ENCODE results near the gene BUD23.

DNA sequence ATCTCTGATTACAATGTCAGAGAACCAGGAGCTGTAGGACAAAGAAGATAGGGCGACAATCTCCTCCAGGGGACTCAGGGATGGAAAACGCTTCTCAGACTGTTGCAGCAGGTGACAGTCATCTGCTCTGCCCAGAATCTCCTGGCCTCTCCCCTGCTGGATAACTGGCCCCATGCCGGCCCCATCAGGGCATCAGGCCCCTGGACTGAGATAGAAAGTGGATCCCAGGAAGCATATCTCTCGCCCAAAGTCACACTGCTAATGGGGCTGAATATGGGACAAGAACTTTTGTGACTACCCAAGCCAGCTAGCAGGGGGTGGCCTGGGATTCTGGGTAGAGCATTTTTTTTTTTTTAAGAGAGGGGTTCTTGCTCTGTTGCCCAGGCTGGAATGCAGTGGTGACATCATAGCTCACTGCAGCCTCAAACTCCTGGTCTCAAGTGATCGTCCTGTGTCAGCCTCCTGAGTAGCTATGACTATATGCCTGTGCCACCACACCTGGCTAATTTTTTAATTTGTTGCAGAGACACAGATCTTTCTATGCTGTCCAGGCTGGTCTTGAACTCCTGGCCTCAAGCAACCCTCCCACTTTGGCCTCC lies 38.6 kb upstream of the BUD23 start:
- TF ChIP-seq, protein P1, sequence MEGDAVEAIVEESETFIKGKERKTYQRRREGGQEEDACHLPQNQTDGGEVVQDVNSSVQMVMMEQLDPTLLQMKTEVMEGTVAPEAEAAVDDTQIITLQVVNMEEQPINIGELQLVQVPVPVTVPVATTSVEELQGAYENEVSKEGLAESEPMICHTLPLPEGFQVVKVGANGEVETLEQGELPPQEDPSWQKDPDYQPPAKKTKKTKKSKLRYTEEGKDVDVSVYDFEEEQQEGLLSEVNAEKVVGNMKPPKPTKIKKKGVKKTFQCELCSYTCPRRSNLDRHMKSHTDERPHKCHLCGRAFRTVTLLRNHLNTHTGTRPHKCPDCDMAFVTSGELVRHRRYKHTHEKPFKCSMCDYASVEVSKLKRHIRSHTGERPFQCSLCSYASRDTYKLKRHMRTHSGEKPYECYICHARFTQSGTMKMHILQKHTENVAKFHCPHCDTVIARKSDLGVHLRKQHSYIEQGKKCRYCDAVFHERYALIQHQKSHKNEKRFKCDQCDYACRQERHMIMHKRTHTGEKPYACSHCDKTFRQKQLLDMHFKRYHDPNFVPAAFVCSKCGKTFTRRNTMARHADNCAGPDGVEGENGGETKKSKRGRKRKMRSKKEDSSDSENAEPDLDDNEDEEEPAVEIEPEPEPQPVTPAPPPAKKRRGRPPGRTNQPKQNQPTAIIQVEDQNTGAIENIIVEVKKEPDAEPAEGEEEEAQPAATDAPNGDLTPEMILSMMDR (IDR thresholded peaks at IDR 0.05; ENCODE audit: low read depth, low read length): no peak
- no peak for TF ChIP-seq POLR2A (IDR thresholded peaks at IDR 0.05; ENCODE audit: extremely low read depth, insufficient read length)
- TF ChIP-seq, protein P2, sequence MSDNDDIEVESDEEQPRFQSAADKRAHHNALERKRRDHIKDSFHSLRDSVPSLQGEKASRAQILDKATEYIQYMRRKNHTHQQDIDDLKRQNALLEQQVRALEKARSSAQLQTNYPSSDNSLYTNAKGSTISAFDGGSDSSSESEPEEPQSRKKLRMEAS (IDR thresholded peaks at IDR 0.05; ENCODE audit: low read depth, low read length): no peak
- TF ChIP-seq MYC (IDR thresholded peaks at IDR 0.05; ENCODE audit: low read depth, low read length): no peak

All from NB4 (cell line).